ENCODE results near the gene KRT82.

DNA sequence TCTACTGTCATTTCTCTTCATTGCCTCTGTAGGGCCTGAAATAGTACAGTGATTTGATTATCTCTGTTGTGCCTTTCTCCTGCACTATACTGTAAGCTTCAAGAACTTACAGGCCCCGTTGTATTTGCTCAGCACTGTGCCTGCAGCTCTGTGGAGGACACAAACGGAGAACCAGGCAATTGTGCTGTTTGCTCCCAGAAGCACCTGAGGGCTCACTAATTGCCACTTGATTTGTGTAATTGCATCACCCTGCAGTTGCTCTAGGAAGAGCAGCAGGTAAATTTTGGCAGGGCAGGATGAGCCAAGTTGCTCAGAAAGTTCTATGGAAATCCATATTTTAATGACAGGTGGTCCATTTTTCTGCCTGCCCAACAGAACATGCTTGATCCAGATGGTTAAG, 11.6 kb upstream of the KRT82 start:
- TF ChIP-seq, protein P1, sequence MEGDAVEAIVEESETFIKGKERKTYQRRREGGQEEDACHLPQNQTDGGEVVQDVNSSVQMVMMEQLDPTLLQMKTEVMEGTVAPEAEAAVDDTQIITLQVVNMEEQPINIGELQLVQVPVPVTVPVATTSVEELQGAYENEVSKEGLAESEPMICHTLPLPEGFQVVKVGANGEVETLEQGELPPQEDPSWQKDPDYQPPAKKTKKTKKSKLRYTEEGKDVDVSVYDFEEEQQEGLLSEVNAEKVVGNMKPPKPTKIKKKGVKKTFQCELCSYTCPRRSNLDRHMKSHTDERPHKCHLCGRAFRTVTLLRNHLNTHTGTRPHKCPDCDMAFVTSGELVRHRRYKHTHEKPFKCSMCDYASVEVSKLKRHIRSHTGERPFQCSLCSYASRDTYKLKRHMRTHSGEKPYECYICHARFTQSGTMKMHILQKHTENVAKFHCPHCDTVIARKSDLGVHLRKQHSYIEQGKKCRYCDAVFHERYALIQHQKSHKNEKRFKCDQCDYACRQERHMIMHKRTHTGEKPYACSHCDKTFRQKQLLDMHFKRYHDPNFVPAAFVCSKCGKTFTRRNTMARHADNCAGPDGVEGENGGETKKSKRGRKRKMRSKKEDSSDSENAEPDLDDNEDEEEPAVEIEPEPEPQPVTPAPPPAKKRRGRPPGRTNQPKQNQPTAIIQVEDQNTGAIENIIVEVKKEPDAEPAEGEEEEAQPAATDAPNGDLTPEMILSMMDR (IDR thresholded peaks at IDR 0.05; ENCODE audit: low read depth, low read length) = no peak
- TF ChIP-seq EZH2phosphoT487 (IDR thresholded peaks at IDR 0.05; ENCODE audit: low read depth) = no peak

Data from OCI-LY3 (cell line).